CD4-positive, alpha-beta T cell (primary cell): Measurements from ENCODE around the gene EIF4A2. TPM values are rescaled to one million over a fixed set of nuclear protein-coding genes. Genes with fewer than 3 reads are reported as not detected.

Source experiments
- ATAC-seq: fragments of 200-7000 bp; cut with Tn5 transposase; one replicate; pipeline ENCODE4 v1.10.0; 2022; ENCODE audit warnings: mild to moderate bottlenecking; ENCODE audit not compliant: poor library complexity
- CTCF ChIA-PET: fragments of 350-600 bp; sonication (Branson Sonifier 250); formaldehyde crosslinking; loops from one replicate; lab custom pipeline; 2021; ENCODE audit warnings: antibody characterized with exemption, inconsistent platforms; lab: Charles Lee
- POLR2A ChIA-PET: fragments of 350-600 bp; sonication (Branson Sonifier 250); formaldehyde crosslinking; loops from one replicate; lab custom pipeline; 2021; ENCODE audit warnings: antibody characterized with exemption, inconsistent platforms; lab: Charles Lee
- DNase-seq, 14 experiments: peaks; one replicate each; pipeline ENCODE4 v3.0.0-alpha.2; 2013 to 2020; ENCODE audit warnings: mixed read lengths in 2 of 14
- H3K27ac ChIP-seq, 2 donors: one replicate each; pipeline versions ENCODE4 v1.5.1 to v1.7.0; 2013; ENCODE audit warnings: low read length in 2 of 2, low read depth in 1 of 2, mild to moderate bottlenecking in 1 of 2
- H3K27me3 ChIP-seq, 2 experiments: 1 replicate in 1 of 2; 2 replicates in 1 of 2; pipeline versions ENCODE4 v1.6.1 to v1.7.0; 2013; ENCODE audit warnings: low read length in 2 of 2, control low read depth in 1 of 2, mild to moderate bottlenecking in 1 of 2, moderate library complexity in 1 of 2; ENCODE audit not compliant: insufficient read depth in 2 of 2, control insufficient read depth in 1 of 2
- H3K36me3 ChIP-seq: one replicate; pipeline ENCODE4 v1.6.1; 2013; ENCODE audit warnings: low read length, control low read depth; ENCODE audit not compliant: insufficient read depth
- H3K4me1 ChIP-seq: one replicate; pipeline ENCODE4 v1.6.1; 2013; ENCODE audit warnings: low read length, control low read depth; ENCODE audit not compliant: insufficient read depth
- H3K4me3 ChIP-seq: one replicate; pipeline ENCODE4 v1.5.1; 2013; ENCODE audit warnings: mild to moderate bottlenecking, low read length, moderate library complexity
- H3K9me3 ChIP-seq, 2 experiments: 1 replicate in 1 of 2; 2 replicates in 1 of 2; pipeline versions ENCODE4 v1.6.1 to v1.7.0; 2013; ENCODE audit warnings: low read length in 2 of 2, mild to moderate bottlenecking in 2 of 2, control low read depth in 1 of 2, moderate library complexity in 1 of 2; ENCODE audit not compliant: control insufficient read depth in 1 of 2, insufficient read depth in 1 of 2
- H3K27ac Mint-ChIP-seq: one replicate; pipeline ENCODE4 v1.8.0; 2020; ENCODE audit warnings: mixed read lengths
- H3K27me3 Mint-ChIP-seq: one replicate; pipeline ENCODE4 v1.8.0; 2021; ENCODE audit warnings: mixed read lengths
- H3K36me3 Mint-ChIP-seq: one replicate; pipeline ENCODE4 v1.8.0; 2021; ENCODE audit warnings: low read depth, mixed read lengths
- H3K4me1 Mint-ChIP-seq: one replicate; pipeline ENCODE4 v1.8.0; 2021; ENCODE audit warnings: low read depth, mixed read lengths
- H3K4me3 Mint-ChIP-seq: one replicate; pipeline ENCODE4 v1.8.0; 2020; ENCODE audit warnings: mild to moderate bottlenecking, mixed read lengths
- H3K9me3 Mint-ChIP-seq: one replicate; pipeline ENCODE4 v1.8.0; 2020; ENCODE audit warnings: mixed read lengths
- CTCF ChIP-seq: fragments of 200-600 bp; IDR thresholded peaks from one replicate; pipeline ENCODE4 v1.8.0; 2022; ENCODE audit warnings: antibody characterized with exemption, mild to moderate bottlenecking
- intact Hi-C, 2 experiments: fragments of 100-400 bp; cut with DNase I in 1 of 2; cut with micrococcal nuclease in 1 of 2; formaldehyde crosslinking; loops; one replicate each; pipeline versions ENCODE4 v1.15.1 to v1.9.0; 2023 to 2025; cut with DNase I, micrococcal nuclease
- total RNA-seq, 174 experiments: library from RNA in 2 of 174; stranded (reverse) in 2 of 174; gene quantifications; one replicate each; pipeline ENCODE4 v1.2.3 and lab custom pipeline; 2021 to 2026

EIF4A2 gene
- total RNA-seq, 2 experiments from 2014 or later: 1,039 to 1,046 TPM

GRCh38 chr3:186789554-186790260 lies 6.3 kb downstream of the EIF4A2 start:
- peaks cover 88% of the 10 kb centered on the region for H3K36me3 ChIP-seq
- no peak overlapping the region for H3K27ac ChIP-seq
- Mint-ChIP-seq H3K27me3 (no peaks in the 10 kb centered on the region), H3K4me3 (peak overlapping the region; percentile 60), H3K9me3 (no peaks in the 10 kb centered on the region), H3K4me1 (peaks cover 59% of the 10 kb centered on the region), H3K36me3 (peaks cover 100% of the 10 kb centered on the region), H3K27ac (peak overlapping the region; percentile 96)
- DNase-seq (peak in 1 of 14 experiments; percentile 16), ATAC-seq (peak; percentile 11)
- no peak for TF ChIP-seq CTCF
- peaks cover 26% of the 10 kb centered on the region for H3K4me1 ChIP-seq
- intact Hi-C loops: loop anchor here in 1 of 2 experiments (5.0 kb wide), 1 partner anchor 852 kb away; the partner anchor contains the start of gene TRA2B
- ChIA-PET POLR2A (interaction anchor here (0.9 to 1.9 kb wide), 4 partner anchors 9 to 37 kb away, joined by 3 to 11 read pairs (median 6); no protein-coding TSS in a partner anchor), CTCF (no interaction called here)
- no peaks in the 10 kb centered on the region for H3K27me3 ChIP-seq
- no peaks in the 10 kb centered on the region for H3K9me3 ChIP-seq
- H3K4me3 ChIP-seq: no peak overlapping the region

GRCh38 chr3:186790261-186790981 lies 7.0 kb downstream of the EIF4A2 start:
- Mint-ChIP-seq H3K4me1 (peaks cover 52% of the 10 kb centered on the region), H3K36me3 (peaks cover 98% of the 10 kb centered on the region), H3K27me3 (no peaks in the 10 kb centered on the region), H3K9me3 (no peaks in the 10 kb centered on the region), H3K4me3 (peak overlapping the region; percentile 26), H3K27ac (peak overlapping the region; percentile 96)
- peak in 1 of 14 experiments; percentile 9 for DNase-seq
- ATAC-seq: peak; percentile 19
- no peak overlapping the region for H3K4me3 ChIP-seq
- H3K36me3 ChIP-seq: peaks cover 80% of the 10 kb centered on the region
- intact Hi-C loops: no loop called here
- no peak for TF ChIP-seq CTCF
- peaks cover 26% of the 10 kb centered on the region for H3K4me1 ChIP-seq
- H3K27me3 ChIP-seq: no peaks in the 10 kb centered on the region
- CTCF ChIA-PET: no interaction called here
- POLR2A ChIA-PET: interaction anchor here (0.9 to 2.2 kb wide), 4 partner anchors 7 to 37 kb away, joined by 3 to 22 read pairs (median 8); partner anchors contain the start of gene EIF4A2
- no peaks in the 10 kb centered on the region for H3K9me3 ChIP-seq
- no peak overlapping the region for H3K27ac ChIP-seq

GRCh38 chr3:186798239-186798874 lies 15.0 kb downstream of the EIF4A2 start:
- no peak for ATAC-seq
- Mint-ChIP-seq H3K36me3 (peaks cover 80% of the 10 kb centered on the region), H3K4me3 (no peak overlapping the region), H3K9me3 (no peaks in the 10 kb centered on the region), H3K27ac (no peak overlapping the region), H3K27me3 (no peaks in the 10 kb centered on the region), H3K4me1 (peaks cover 16% of the 10 kb centered on the region)
- H3K9me3 ChIP-seq: no peaks in the 10 kb centered on the region
- intact Hi-C loops: no loop called here
- H3K4me3 ChIP-seq: no peak overlapping the region
- POLR2A ChIA-PET: interaction anchor here (0.6 to 4.1 kb wide), 4 partner anchors 9 to 229 kb away, joined by 3 to 40 read pairs (median 7); partner anchors contain the start of gene EIF4A2
- peaks cover 47% of the 10 kb centered on the region for H3K36me3 ChIP-seq
- CTCF ChIA-PET: interaction anchor here (1.0 to 1.3 kb wide), 2 partner anchors 14 to 342 kb away, joined by 3 read pairs; no protein-coding TSS in a partner anchor
- DNase-seq: no peak
- H3K27me3 ChIP-seq: no peaks in the 10 kb centered on the region
- TF ChIP-seq CTCF: no peak
- no peak overlapping the region for H3K27ac ChIP-seq
- peaks cover 5% of the 10 kb centered on the region for H3K4me1 ChIP-seq
